HCT116 (cell line): Measurements from ENCODE around the gene WNT8B.

Source experiments
- CEBPB ChIP-seq: IDR thresholded peaks from 2 replicates; pipeline ENCODE4 v1.6.1; 2012; ENCODE audit warnings: low read depth
- CTCF ChIP-seq, 3 experiments: fragments of 200-600 bp in 1 of 3; sonication (generic) in 1 of 3; IDR thresholded peaks in 2 of 3; conservative IDR thresholded peaks in 1 of 3; 2 replicates each; pipeline ENCODE4 v1.5.1; 2012 to 2017; ENCODE audit warnings: low read depth in 2 of 3, low read length in 2 of 3, antibody characterized with exemption in 1 of 3, borderline replicate concordance in 1 of 3, control low read depth in 1 of 3, mild to moderate bottlenecking in 1 of 3, mixed read lengths in 1 of 3, mixed run types in 1 of 3, moderate library complexity in 1 of 3; ENCODE audit not compliant: insufficient read depth in 1 of 3
- JUND ChIP-seq: IDR thresholded peaks from 2 replicates; pipeline ENCODE4 v1.6.1; 2012
- POLR2A ChIP-seq: IDR thresholded peaks from 2 replicates; pipeline ENCODE4 v1.7.0; 2011; ENCODE audit warnings: borderline replicate concordance; ENCODE audit not compliant: insufficient read depth, insufficient read length; ENCODE audit errors: extremely low read depth
- YY1 ChIP-seq: IDR thresholded peaks from 2 replicates; pipeline ENCODE4 v1.6.1; 2011; ENCODE audit warnings: low read length, low read depth, moderate library complexity, mild to moderate bottlenecking; ENCODE audit not compliant: insufficient replicate concordance; ENCODE audit errors: extremely low read depth

- TF ChIP-seq YY1 (no peak), CEBPB (no peak), POLR2A (no peak), CTCF (IDR thresholded peaks at IDR 0.05 in 2 of 3, conservative IDR thresholded peaks at IDR 0.05 in 1 of 3; ENCODE audit: borderline replicate concordance in 1 of 3, insufficient read depth in 1 of 3, low read depth in 2 of 3, low read length in 2 of 3) (no peak), JUND (no peak)
Observed at GRCh38 chr10:100477970-100478369, 15.2 kb downstream of the WNT8B start.
